IPS-18a (cell line): ENCODE data around the gene STAMBPL1.
"Not testable (repeated sequence)": the region's sequence is repeated elsewhere in the genome, so short reads cannot be mapped to it uniquely, and the experiment has no call there.

Source experiments
- H3K27ac ChIP-seq: one replicate; pipeline ENCODE4 v1.5.1; 2013; ENCODE audit warnings: low read length
- H3K27me3 ChIP-seq: one replicate; pipeline ENCODE4 v1.6.1; 2013; ENCODE audit warnings: mild to moderate bottlenecking, low read length; ENCODE audit not compliant: control insufficient read depth, insufficient read depth
- H3K36me3 ChIP-seq: one replicate; pipeline ENCODE4 v1.6.1; 2013; ENCODE audit warnings: low read depth, low read length; ENCODE audit not compliant: control insufficient read depth
- H3K4me1 ChIP-seq: one replicate; pipeline ENCODE4 v1.6.1; 2013; ENCODE audit warnings: low read depth, low read length; ENCODE audit not compliant: control insufficient read depth
- H3K4me3 ChIP-seq: one replicate; pipeline ENCODE4 v1.5.1; 2013; ENCODE audit warnings: low read length
- H3K9ac ChIP-seq: one replicate; pipeline ENCODE4 v1.6.1; 2013; ENCODE audit warnings: mild to moderate bottlenecking, low read length, moderate library complexity
- H3K9me3 ChIP-seq: one replicate; pipeline ENCODE4 v1.6.1; 2013; ENCODE audit warnings: low read depth, low read length; ENCODE audit not compliant: control insufficient read depth

Gene STAMBPL1

GRCh38 chr10:88879534-88880281 lies at the start of gene STAMBPL1:
TSS of gene STAMBPL1 (plus strand) at chr10:88880245. CDS start at chr10:88901709, 21,464 bp downstream.
- H3K4me1 ChIP-seq: peaks cover 7% of the 10 kb centered on the region
- H3K27ac ChIP-seq: no peak within 1 kb of the TSS
- H3K4me3 ChIP-seq: peak within 1 kb of the TSS; percentile 72
- no peaks in the 10 kb centered on the region for H3K9me3 ChIP-seq
- H3K36me3 ChIP-seq: no peaks in the 10 kb centered on the region
- H3K9ac ChIP-seq: peak within 1 kb of the TSS; percentile 52
- peaks cover 22% of the 10 kb centered on the region for H3K27me3 ChIP-seq

DNA sequence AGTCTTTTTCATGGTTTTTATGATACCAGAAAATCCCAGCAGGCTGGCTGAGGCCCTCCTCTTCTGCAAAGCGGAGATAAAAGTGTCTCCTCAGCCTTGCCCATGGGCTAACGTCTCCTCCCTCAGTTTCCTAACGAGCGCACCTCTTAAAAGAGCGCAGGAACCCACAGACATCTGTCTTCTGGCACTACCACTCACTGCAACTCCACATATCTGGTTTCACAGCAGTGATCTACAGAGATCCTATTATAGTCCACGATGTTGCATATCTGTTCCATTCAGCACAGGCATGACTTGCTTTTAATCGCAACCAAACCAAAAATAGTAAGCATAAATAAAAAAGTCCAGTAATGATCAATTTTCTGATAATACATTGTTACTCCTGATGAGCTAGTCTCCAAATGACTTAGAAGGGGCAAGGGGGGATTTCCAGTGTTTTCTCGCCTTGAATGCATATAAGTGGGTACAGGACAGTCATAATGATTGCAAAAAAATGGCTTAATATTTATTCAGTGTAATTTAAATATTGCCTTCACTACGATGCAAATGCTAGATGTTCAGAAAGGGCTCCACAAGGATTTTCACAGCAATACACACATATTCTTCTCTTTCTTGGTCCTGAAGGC lies 49.3 kb upstream of the STAMBPL1 start:
- Histone ChIP-seq H3K36me3 (no peaks in the 10 kb centered on the region), H3K9me3 (no peaks in the 10 kb centered on the region), H3K4me1 (no peaks in the 10 kb centered on the region), H3K27ac (no peak overlapping the region), H3K4me3 (no peak overlapping the region), H3K27me3 (no peaks in the 10 kb centered on the region), H3K9ac (no peak overlapping the region)

DNA sequence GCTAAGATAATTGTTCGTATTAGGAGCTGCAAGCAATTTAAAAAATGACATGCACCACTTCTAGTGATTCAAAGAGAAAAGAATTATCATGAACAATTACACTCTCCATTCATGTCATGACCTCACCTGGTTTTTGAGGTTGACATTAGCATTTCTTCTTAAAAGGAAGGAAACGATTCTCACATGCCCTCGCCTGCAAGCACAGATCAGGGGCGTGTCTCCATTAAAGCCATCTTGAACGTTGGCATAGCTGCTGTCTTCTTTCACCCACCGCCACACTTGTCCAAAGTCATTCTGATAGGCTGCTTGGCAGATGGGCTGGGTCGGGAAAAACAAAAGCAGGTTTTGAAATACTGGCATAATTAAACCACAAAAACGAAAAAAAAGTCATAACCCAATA lies 48.3 kb upstream of the STAMBPL1 start:
- no peak overlapping the region for H3K4me3 ChIP-seq
- no peak overlapping the region for H3K9ac ChIP-seq
- H3K9me3 ChIP-seq: no peaks in the 10 kb centered on the region
- H3K27ac ChIP-seq: no peak overlapping the region
- no peaks in the 10 kb centered on the region for H3K4me1 ChIP-seq
- no peaks in the 10 kb centered on the region for H3K27me3 ChIP-seq
- no peaks in the 10 kb centered on the region for H3K36me3 ChIP-seq

GRCh38 chr10:88832376-88832775 lies 47.7 kb upstream of the STAMBPL1 start:
- Histone ChIP-seq H3K36me3 (no peaks in the 10 kb centered on the region), H3K27ac (no peak overlapping the region), H3K4me1 (no peaks in the 10 kb centered on the region), H3K9me3 (no peaks in the 10 kb centered on the region), H3K4me3 (no peak overlapping the region), H3K27me3 (no peaks in the 10 kb centered on the region), H3K9ac (no peak overlapping the region)

GRCh38 chr10:88833156-88833555 lies 46.9 kb upstream of the STAMBPL1 start:
- no peaks in the 10 kb centered on the region for H3K9me3 ChIP-seq
- no peak overlapping the region for H3K27ac ChIP-seq
- no peaks in the 10 kb centered on the region for H3K27me3 ChIP-seq
- no peak overlapping the region for H3K4me3 ChIP-seq
- H3K9ac ChIP-seq: no peak overlapping the region
- no peaks in the 10 kb centered on the region for H3K4me1 ChIP-seq
- H3K36me3 ChIP-seq: no peaks in the 10 kb centered on the region

GRCh38 chr10:88833723-88834122 lies 46.3 kb upstream of the STAMBPL1 start:
- Histone ChIP-seq H3K9me3 (no peaks in the 10 kb centered on the region), H3K27ac (no peak overlapping the region), H3K9ac (no peak overlapping the region), H3K36me3 (no peaks in the 10 kb centered on the region), H3K27me3 (no peaks in the 10 kb centered on the region), H3K4me3 (no peak overlapping the region), H3K4me1 (no peaks in the 10 kb centered on the region)

GRCh38 chr10:88835096-88835909 lies 44.7 kb upstream of the STAMBPL1 start:
- Histone ChIP-seq H3K27me3 (no peaks in the 10 kb centered on the region), H3K9me3 (no peaks in the 10 kb centered on the region), H3K27ac (no peak overlapping the region), H3K36me3 (no peaks in the 10 kb centered on the region), H3K9ac (no peak overlapping the region), H3K4me3 (no peak overlapping the region), H3K4me1 (no peaks in the 10 kb centered on the region)

DNA sequence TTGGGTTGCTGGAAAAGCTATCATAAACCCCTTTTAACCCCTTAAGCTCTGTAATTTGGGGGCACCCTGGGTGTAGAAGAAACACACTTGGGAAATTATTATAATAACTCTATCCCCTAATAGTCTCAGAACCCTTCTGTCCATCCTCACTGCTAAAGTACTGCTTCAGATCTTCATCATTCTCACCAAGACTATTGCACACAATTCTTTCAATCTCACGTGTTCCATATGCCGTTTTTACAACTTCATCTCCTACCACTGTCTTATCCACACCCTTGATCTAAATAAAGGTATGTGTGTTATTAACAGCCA lies 44.2 kb upstream of the STAMBPL1 start:
- H3K27me3 ChIP-seq: no peaks in the 10 kb centered on the region
- H3K9ac ChIP-seq: no peak overlapping the region
- no peaks in the 10 kb centered on the region for H3K4me1 ChIP-seq
- no peaks in the 10 kb centered on the region for H3K9me3 ChIP-seq
- no peak overlapping the region for H3K27ac ChIP-seq
- H3K36me3 ChIP-seq: no peaks in the 10 kb centered on the region
- H3K4me3 ChIP-seq: no peak overlapping the region

GRCh38 chr10:88837632-88838031 lies 42.4 kb upstream of the STAMBPL1 start:
- not testable (repeated sequence) for H3K36me3 ChIP-seq, H3K9me3 ChIP-seq, H3K4me1 ChIP-seq, H3K4me3 ChIP-seq, H3K27me3 ChIP-seq, H3K9ac ChIP-seq, H3K27ac ChIP-seq

GRCh38 chr10:88838766-88839350 lies 41.2 kb upstream of the STAMBPL1 start:
- no peak overlapping the region for H3K9ac ChIP-seq
- H3K4me3 ChIP-seq: no peak overlapping the region
- no peaks in the 10 kb centered on the region for H3K9me3 ChIP-seq
- H3K36me3 ChIP-seq: no peaks in the 10 kb centered on the region
- no peaks in the 10 kb centered on the region for H3K27me3 ChIP-seq
- no peaks in the 10 kb centered on the region for H3K4me1 ChIP-seq
- H3K27ac ChIP-seq: no peak overlapping the region

DNA sequence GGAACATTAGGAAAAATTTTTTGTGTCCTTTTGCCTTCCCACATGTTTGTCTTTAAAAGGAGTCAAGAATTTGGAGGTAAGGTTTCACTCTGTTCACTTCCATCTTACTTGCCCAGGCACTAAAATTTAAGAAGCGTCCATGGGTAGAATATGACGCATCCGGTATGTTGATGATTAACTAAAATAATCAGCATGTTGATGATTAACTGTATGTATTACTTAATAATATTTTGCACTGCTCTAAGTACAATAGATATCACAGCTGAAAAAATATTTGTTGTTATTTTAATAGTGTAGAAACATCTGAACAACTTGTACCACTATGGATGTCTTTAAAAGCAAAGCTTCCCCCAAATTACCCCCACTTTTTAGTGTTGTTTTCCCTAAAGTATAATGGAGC lies 39.9 kb upstream of the STAMBPL1 start:
- H3K27me3 ChIP-seq: no peaks in the 10 kb centered on the region
- H3K36me3 ChIP-seq: no peaks in the 10 kb centered on the region
- no peak overlapping the region for H3K4me3 ChIP-seq
- no peaks in the 10 kb centered on the region for H3K4me1 ChIP-seq
- no peak overlapping the region for H3K27ac ChIP-seq
- H3K9ac ChIP-seq: no peak overlapping the region
- no peaks in the 10 kb centered on the region for H3K9me3 ChIP-seq
